Activated CD8-positive, alpha-beta T cell treated with anti-CD3 and anti-CD28 coated beads for 36 hours (primary cell): ENCODE measurements around the gene ZNF678. TPM values are rescaled to one million over a fixed set of nuclear protein-coding genes. Genes with fewer than 3 reads are reported as not detected.

ENCODE experiments used
- ATAC-seq: fragments of 200-7000 bp; cut with Tn5 transposase; one replicate; pipeline ENCODE4 v1.10.0; 2021; ENCODE audit warnings: mild to moderate bottlenecking, moderate library complexity
- CTCF ChIA-PET: fragments of 350-600 bp; sonication (Branson Sonifier 250); formaldehyde crosslinking; loops from one replicate; lab custom pipeline; 2021; ENCODE audit warnings: antibody characterized with exemption; lab: Charles Lee
- POLR2A ChIA-PET: fragments of 350-600 bp; sonication (Branson Sonifier 250); formaldehyde crosslinking; loops from one replicate; lab custom pipeline; 2021; ENCODE audit warnings: antibody characterized with exemption; lab: Charles Lee
- DNase-seq: peaks from one replicate; pipeline ENCODE4 v3.0.0-alpha.2; 2020
- H3K27ac Mint-ChIP-seq: one replicate; pipeline ENCODE4 v1.8.0; 2021; ENCODE audit warnings: mild to moderate bottlenecking, mixed read lengths
- H3K27me3 Mint-ChIP-seq: one replicate; pipeline ENCODE4 v1.8.0; 2021; ENCODE audit warnings: mixed read lengths
- H3K36me3 Mint-ChIP-seq: one replicate; pipeline ENCODE4 v1.8.0; 2021; ENCODE audit warnings: low read depth, mixed read lengths
- H3K4me1 Mint-ChIP-seq: one replicate; pipeline ENCODE4 v1.8.0; 2021; ENCODE audit warnings: low read depth, mixed read lengths
- H3K4me3 Mint-ChIP-seq: one replicate; pipeline ENCODE4 v1.8.0; 2021; ENCODE audit warnings: mild to moderate bottlenecking, moderate library complexity, mixed read lengths
- H3K9me3 Mint-ChIP-seq: one replicate; pipeline ENCODE4 v1.8.0; 2021; ENCODE audit warnings: mixed read lengths
- intact Hi-C: fragments of 100-400 bp; cut with micrococcal nuclease; formaldehyde crosslinking; loops from one replicate; pipeline ENCODE4 v1.10.0; 2022
- total RNA-seq, 2 experiments: library from RNA; stranded (reverse); gene quantifications; one replicate each; pipeline ENCODE4 v1.2.3, GENCODE V29; 2021
- TF ChIP-seq, protein P1 (sequence below): fragments of 200-600 bp; IDR thresholded peaks from one replicate; pipeline ENCODE4 v1.8.0; 2022; ENCODE audit warnings: antibody characterized with exemption, mild to moderate bottlenecking

Gene ZNF678
- total RNA-seq, 2 experiments from 2014 or later: 6.7 to 7.4 TPM

DNA sequence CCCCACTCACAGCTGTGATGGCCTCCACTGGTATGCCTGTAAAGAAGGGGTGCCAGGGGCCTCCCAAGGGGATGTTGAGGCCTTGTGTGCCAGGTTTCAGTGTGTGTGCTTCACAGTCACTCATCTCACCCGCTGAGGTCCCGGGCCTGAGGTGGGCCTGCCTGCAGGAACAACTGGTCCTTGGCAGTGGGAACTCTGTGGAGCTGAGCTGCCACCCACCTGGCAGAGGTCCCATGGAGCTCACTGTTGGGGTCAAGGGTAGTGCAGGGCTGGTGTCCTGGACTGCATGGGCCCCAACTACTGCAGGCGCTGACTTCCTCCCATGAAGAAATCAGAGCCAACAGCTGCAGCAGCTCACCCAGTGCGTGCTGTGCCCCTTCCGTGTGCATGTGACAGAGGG is 17.3 kb upstream of the ZNF678 start:
- ChIA-PET POLR2A (no interaction called here), CTCF (interaction anchor here (1.1 to 1.3 kb wide), 2 partner anchors 13 to 15 kb away, joined by 3 read pairs; no protein-coding TSS in a partner anchor)
- H3K9me3 Mint-ChIP-seq: peaks cover 3% of the 10 kb centered on the region
- H3K27me3 Mint-ChIP-seq: no peaks in the 10 kb centered on the region
- peaks cover 7% of the 10 kb centered on the region for H3K4me1 Mint-ChIP-seq
- TF ChIP-seq, protein P1, sequence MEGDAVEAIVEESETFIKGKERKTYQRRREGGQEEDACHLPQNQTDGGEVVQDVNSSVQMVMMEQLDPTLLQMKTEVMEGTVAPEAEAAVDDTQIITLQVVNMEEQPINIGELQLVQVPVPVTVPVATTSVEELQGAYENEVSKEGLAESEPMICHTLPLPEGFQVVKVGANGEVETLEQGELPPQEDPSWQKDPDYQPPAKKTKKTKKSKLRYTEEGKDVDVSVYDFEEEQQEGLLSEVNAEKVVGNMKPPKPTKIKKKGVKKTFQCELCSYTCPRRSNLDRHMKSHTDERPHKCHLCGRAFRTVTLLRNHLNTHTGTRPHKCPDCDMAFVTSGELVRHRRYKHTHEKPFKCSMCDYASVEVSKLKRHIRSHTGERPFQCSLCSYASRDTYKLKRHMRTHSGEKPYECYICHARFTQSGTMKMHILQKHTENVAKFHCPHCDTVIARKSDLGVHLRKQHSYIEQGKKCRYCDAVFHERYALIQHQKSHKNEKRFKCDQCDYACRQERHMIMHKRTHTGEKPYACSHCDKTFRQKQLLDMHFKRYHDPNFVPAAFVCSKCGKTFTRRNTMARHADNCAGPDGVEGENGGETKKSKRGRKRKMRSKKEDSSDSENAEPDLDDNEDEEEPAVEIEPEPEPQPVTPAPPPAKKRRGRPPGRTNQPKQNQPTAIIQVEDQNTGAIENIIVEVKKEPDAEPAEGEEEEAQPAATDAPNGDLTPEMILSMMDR: no peak
- DNase-seq (no peak), ATAC-seq (no peak)
- intact Hi-C loops: no loop called here
- H3K36me3 Mint-ChIP-seq: peaks cover 3% of the 10 kb centered on the region
- no peak overlapping the region for H3K27ac Mint-ChIP-seq
- H3K4me3 Mint-ChIP-seq: no peak overlapping the region

DNA sequence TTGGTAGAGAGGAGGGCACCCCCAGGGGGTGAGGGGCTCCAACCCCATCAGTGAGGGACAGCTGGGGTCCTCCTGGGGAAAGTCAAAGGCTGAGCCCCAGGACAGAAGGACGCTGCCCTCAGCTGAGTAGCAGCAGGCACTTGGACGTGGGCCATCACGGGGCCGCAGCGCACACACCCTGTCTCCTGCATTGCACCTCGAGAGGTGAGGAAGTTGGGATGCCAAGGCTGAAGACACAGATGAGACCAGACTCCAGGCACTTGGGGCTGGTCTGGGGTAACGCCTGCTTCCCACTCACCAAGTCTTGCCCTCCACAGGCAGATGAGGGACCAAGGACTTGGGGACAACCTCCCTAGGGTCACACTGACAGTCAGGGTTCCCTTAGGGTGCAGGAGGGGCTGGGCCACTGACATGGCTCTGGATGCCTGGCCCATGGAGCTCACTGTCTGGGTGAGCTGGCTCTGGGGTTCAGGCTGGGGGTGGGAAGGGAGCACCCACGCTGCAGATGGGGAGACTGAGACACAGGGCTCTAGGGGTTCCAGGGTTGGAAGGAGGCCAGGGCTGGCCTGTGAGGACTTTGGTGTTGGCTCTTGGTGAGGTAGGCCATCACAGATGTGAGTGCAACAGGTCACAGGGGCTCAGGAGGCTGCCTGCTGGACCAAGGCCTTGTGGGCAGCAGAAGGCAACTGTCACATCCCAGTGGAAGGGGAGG is 16.6 kb upstream of the ZNF678 start:
- ATAC-seq (no peak), DNase-seq (no peak)
- TF ChIP-seq, protein P1: no peak
- no peaks in the 10 kb centered on the region for H3K27me3 Mint-ChIP-seq
- H3K9me3 Mint-ChIP-seq: peaks cover 9% of the 10 kb centered on the region
- ChIA-PET POLR2A (no interaction called here), CTCF (interaction anchor here (1.3 kb wide), 1 partner anchor 15 kb away, joined by 3 read pairs; no protein-coding TSS in a partner anchor)
- peaks cover 4% of the 10 kb centered on the region for H3K36me3 Mint-ChIP-seq
- peaks cover 3% of the 10 kb centered on the region for H3K4me1 Mint-ChIP-seq
- no peak overlapping the region for H3K27ac Mint-ChIP-seq
- H3K4me3 Mint-ChIP-seq: no peak overlapping the region
- intact Hi-C loops: no loop called here

DNA sequence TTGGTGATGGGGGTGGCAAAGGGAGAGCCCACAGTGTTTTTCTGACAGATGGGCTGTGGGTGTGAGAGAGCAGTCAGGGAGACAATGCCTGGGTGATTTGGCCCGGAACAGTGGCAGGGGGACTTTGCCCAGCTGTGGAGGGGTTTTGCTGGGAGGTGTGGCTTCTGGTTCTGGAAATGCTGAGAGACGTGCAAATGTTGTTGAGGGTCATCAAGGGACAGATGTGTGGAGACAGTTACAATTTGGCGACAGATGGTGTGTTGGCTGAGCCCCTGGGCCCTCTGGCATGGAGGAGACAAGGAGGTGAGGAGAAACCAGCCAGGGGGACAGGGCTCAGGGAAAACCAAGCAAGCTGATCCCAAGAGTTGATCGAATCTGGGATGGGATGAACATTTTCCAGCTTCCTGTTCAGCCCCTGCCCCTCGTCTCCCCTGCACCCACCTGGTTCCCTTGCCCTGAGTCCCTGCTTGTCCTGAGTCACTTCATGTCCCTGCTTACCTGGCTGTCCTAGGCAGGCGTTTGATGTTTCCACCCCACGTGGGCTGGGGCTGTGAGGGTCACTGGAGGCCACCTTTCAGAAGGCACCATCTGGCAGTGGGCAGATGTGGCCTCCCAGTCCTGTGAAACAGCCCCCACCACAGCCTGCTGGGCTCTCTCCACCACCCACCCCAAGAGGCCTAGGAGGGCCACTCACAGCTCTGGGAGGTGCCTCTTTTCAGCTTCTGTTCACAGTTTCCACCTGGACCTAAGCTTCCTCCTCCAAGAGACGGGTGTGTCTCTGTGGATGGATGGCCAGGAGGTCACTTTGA is 15.8 kb upstream of the ZNF678 start:
- CTCF ChIA-PET: no interaction called here
- H3K36me3 Mint-ChIP-seq: peaks cover 8% of the 10 kb centered on the region
- H3K4me3 Mint-ChIP-seq: no peak overlapping the region
- no peak for DNase-seq
- H3K4me1 Mint-ChIP-seq: peaks cover 3% of the 10 kb centered on the region
- TF ChIP-seq, protein P1: no peak
- intact Hi-C loops: no loop called here
- H3K27ac Mint-ChIP-seq: no peak overlapping the region
- POLR2A ChIA-PET: no interaction called here
- no peaks in the 10 kb centered on the region for H3K27me3 Mint-ChIP-seq
- peaks cover 16% of the 10 kb centered on the region for H3K9me3 Mint-ChIP-seq
- ATAC-seq: no peak

DNA sequence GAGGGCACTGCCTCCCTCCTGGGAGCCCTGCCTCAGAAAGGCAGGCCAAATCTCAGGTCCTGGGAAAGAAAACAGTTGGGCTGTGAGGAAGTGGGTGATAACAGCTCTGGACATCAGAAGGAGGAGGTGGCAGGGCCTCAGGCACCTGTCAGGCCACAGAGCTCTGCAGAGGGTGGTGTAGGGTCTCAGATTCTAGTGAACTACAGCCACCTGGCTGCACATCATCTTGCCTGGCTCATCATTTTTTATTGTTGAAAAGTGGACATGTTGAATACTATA is 15.3 kb upstream of the ZNF678 start:
- Mint-ChIP-seq H3K4me1 (peaks cover under 1% of the 10 kb centered on the region), H3K27me3 (no peaks in the 10 kb centered on the region), H3K36me3 (peaks cover 11% of the 10 kb centered on the region), H3K4me3 (no peak overlapping the region), H3K27ac (no peak overlapping the region), H3K9me3 (peaks cover 18% of the 10 kb centered on the region)
- ChIA-PET CTCF (no interaction called here), POLR2A (no interaction called here)
- ATAC-seq: no peak
- TF ChIP-seq, protein P1: no peak
- intact Hi-C loops: no loop called here
- DNase-seq: no peak

DNA sequence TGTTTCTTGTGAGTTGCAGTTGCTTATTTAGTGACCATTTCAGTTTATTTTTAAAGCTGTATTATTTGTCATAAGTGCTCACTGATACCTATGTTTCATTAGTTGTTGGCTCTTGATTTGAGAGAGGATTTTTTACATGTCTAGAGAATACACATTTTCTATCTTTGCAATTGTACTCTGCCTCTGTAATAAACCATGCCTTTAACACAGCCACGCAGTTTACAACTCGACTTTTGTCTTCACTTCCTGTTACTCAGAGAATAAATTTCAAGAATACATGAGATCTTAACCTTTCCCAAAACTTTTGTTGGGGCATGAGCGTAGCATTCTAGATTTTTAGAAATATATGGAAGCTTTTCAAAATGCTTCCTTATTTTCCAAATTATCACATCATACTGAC is 14.9 kb upstream of the ZNF678 start:
- Mint-ChIP-seq H3K36me3 (peaks cover 11% of the 10 kb centered on the region), H3K27ac (no peak overlapping the region), H3K9me3 (peaks cover 18% of the 10 kb centered on the region), H3K4me1 (no peaks in the 10 kb centered on the region), H3K4me3 (no peak overlapping the region), H3K27me3 (no peaks in the 10 kb centered on the region)
- TF ChIP-seq, protein P1: no peak
- POLR2A ChIA-PET: interaction anchor here (0.6 kb wide), 1 partner anchor 25 kb away, joined by 3 read pairs; no protein-coding TSS in a partner anchor
- CTCF ChIA-PET: interaction anchor here (1.5 kb wide), 1 partner anchor 12 kb away, joined by 3 read pairs; no protein-coding TSS in a partner anchor
- ATAC-seq (no peak), DNase-seq (no peak)
- intact Hi-C loops: no loop called here
